SK-N-SH treated with all-trans-retinoic acid at 6 μM for 48 hours (cell line): ENCODE results near the gene CLEC4F.

Experiments
- ATAC-seq: fragments of 200-7000 bp; cut with Tn5 transposase; 3 replicates; pipeline ENCODE4 v1.9.1; 2020; ENCODE audit warnings: mild to moderate bottlenecking, moderate library complexity
- ARNTL ChIP-seq: fragments of 450-650 bp; formaldehyde crosslinking; IDR thresholded peaks from 2 replicates; pipeline ENCODE4 v1.5.0; 2020; ENCODE audit warnings: low read depth, mild to moderate bottlenecking, moderate library complexity, borderline replicate concordance
- CSDC2 ChIP-seq: fragments of 250-450 bp; sonication (Bioruptor Pico); IDR thresholded peaks from 2 replicates; pipeline ENCODE4 v1.5.0; 2020; ENCODE audit warnings: mild to moderate bottlenecking, moderate library complexity
- GLIS3 ChIP-seq: fragments of 250-450 bp; sonication (Bioruptor Pico); IDR thresholded peaks from 2 replicates; pipeline ENCODE4 v1.5.0; 2020; ENCODE audit warnings: mild to moderate bottlenecking, moderate library complexity
- ISL1 ChIP-seq: fragments of 250-450 bp; sonication (Bioruptor Pico); IDR thresholded peaks from 2 replicates; pipeline ENCODE4 v2.1.2; 2022; ENCODE audit warnings: mild to moderate bottlenecking, moderate library complexity
- OSR1 ChIP-seq: fragments of 250-450 bp; sonication (Bioruptor Pico); IDR thresholded peaks from 2 replicates; pipeline ENCODE4 v1.8.0; 2022; ENCODE audit warnings: moderate library complexity, mild to moderate bottlenecking, inconsistent platforms
- PPARA ChIP-seq: fragments of 250-450 bp; sonication (Bioruptor Pico); IDR thresholded peaks from 2 replicates; pipeline ENCODE4 v1.5.0; 2020; ENCODE audit warnings: mild to moderate bottlenecking, borderline replicate concordance
- RARB ChIP-seq: fragments of 250-450 bp; sonication (Bioruptor Pico); IDR thresholded peaks from 2 replicates; pipeline ENCODE4 v1.8.0; 2021; ENCODE audit warnings: mild to moderate bottlenecking, moderate library complexity
- SNAI2 ChIP-seq: fragments of 250-450 bp; sonication (Bioruptor Pico); IDR thresholded peaks from 2 replicates; pipeline ENCODE4 v1.5.0; 2020; ENCODE audit warnings: mild to moderate bottlenecking, moderate library complexity
- TCF4 ChIP-seq: fragments of 250-450 bp; sonication (Bioruptor Pico); IDR thresholded peaks from 2 replicates; pipeline ENCODE4 v1.8.0; 2021; ENCODE audit warnings: mild to moderate bottlenecking, moderate library complexity, borderline replicate concordance
- TOX ChIP-seq: fragments of 250-450 bp; sonication (Bioruptor Pico); IDR thresholded peaks from 2 replicates; pipeline ENCODE4 v1.8.0; 2021; ENCODE audit warnings: mild to moderate bottlenecking, moderate library complexity, borderline replicate concordance
- ZC3H10 ChIP-seq: fragments of 250-450 bp; sonication (Bioruptor Pico); IDR thresholded peaks from 2 replicates; pipeline ENCODE4 v1.5.1; 2021; ENCODE audit warnings: mild to moderate bottlenecking, moderate library complexity
- ZFP3 ChIP-seq: fragments of 250-450 bp; sonication (Bioruptor Pico); IDR thresholded peaks from 2 replicates; pipeline ENCODE4 v1.5.0; 2020; ENCODE audit warnings: mild to moderate bottlenecking, moderate library complexity
- ZFP30 ChIP-seq: fragments of 450-650 bp; formaldehyde crosslinking; IDR thresholded peaks from 2 replicates; pipeline ENCODE4 v1.5.0; 2022; ENCODE audit warnings: mild to moderate bottlenecking, moderate library complexity
- ZNF565 ChIP-seq: fragments of 450-650 bp; formaldehyde crosslinking; conservative IDR thresholded peaks from 2 replicates; pipeline ENCODE4 v1.5.0; 2020; ENCODE audit warnings: low read depth, mild to moderate bottlenecking, moderate library complexity
- ZNF70 ChIP-seq: fragments of 450-650 bp; formaldehyde crosslinking; IDR thresholded peaks from 2 replicates; pipeline ENCODE4 v1.5.0; 2020; ENCODE audit warnings: mild to moderate bottlenecking, moderate library complexity
- ZNF8 ChIP-seq: fragments of 450-650 bp; formaldehyde crosslinking; IDR thresholded peaks from 2 replicates; pipeline ENCODE4 v1.5.0; 2020; ENCODE audit warnings: mild to moderate bottlenecking, moderate library complexity
- TF ChIP-seq, protein P1 (sequence below): fragments of 250-450 bp; sonication (Bioruptor Pico); IDR thresholded peaks from 2 replicates; pipeline ENCODE4 v1.8.0; 2020; ENCODE audit warnings: mild to moderate bottlenecking, moderate library complexity, borderline replicate concordance
- TF ChIP-seq, protein P2 (sequence below): fragments of 250-450 bp; sonication (Bioruptor Pico); IDR thresholded peaks from 2 replicates; pipeline ENCODE4 v1.8.0; 2021; ENCODE audit warnings: low read depth, mild to moderate bottlenecking, moderate library complexity, borderline replicate concordance
- TF ChIP-seq, protein P3 (sequence below): fragments of 250-450 bp; sonication (Bioruptor Pico); IDR thresholded peaks from 2 replicates; pipeline ENCODE4 v1.5.1; 2021; ENCODE audit warnings: mild to moderate bottlenecking, moderate library complexity
- TF ChIP-seq, protein P4 (sequence below): fragments of 250-450 bp; sonication (Bioruptor Pico); IDR thresholded peaks from 2 replicates; pipeline ENCODE4 v1.5.1; 2020; ENCODE audit warnings: low read depth, mild to moderate bottlenecking, moderate library complexity
- TF ChIP-seq, protein P5 (sequence below): fragments of 250-450 bp; sonication (Bioruptor Pico); IDR thresholded peaks from 2 replicates; pipeline ENCODE4 v1.5.0; 2020; ENCODE audit warnings: mild to moderate bottlenecking, moderate library complexity

CLEC4F gene

DNA sequence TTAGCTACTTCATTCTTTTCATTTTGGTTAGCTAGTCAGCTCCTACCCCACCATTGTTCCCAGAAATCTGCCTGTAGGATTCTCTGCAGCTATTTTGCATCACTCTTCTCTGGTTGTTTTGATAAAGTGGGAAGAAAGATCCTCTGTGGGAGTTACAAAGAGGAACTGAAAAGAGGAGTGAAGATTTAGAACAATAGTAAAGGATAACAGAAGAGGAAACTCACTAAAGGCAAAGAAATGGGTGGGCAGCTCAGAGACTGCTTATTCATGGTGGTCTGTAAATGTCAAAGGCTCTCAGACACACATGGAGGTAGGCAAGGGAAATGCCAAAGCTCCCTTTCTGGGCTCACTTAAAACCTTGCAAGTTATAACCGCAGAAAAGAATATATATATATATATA, 32.4 kb upstream of the CLEC4F start:
- no peak for ATAC-seq
- TF ChIP-seq RARB (CRISPR knock-in tag) = no peak
- TF ChIP-seq, protein P1, sequence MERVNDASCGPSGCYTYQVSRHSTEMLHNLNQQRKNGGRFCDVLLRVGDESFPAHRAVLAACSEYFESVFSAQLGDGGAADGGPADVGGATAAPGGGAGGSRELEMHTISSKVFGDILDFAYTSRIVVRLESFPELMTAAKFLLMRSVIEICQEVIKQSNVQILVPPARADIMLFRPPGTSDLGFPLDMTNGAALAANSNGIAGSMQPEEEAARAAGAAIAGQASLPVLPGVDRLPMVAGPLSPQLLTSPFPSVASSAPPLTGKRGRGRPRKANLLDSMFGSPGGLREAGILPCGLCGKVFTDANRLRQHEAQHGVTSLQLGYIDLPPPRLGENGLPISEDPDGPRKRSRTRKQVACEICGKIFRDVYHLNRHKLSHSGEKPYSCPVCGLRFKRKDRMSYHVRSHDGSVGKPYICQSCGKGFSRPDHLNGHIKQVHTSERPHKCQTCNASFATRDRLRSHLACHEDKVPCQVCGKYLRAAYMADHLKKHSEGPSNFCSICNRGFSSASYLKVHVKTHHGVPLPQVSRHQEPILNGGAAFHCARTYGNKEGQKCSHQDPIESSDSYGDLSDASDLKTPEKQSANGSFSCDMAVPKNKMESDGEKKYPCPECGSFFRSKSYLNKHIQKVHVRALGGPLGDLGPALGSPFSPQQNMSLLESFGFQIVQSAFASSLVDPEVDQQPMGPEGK (CRISPR knock-in tag) = no peak
- no peak for TF ChIP-seq GLIS3
- TF ChIP-seq ISL1 (CRISPR knock-in tag) = no peak
- no peak for TF ChIP-seq TCF4 (CRISPR knock-in tag)
- no peak for TF ChIP-seq ZC3H10 (CRISPR knock-in tag)
- TF ChIP-seq, protein P2, sequence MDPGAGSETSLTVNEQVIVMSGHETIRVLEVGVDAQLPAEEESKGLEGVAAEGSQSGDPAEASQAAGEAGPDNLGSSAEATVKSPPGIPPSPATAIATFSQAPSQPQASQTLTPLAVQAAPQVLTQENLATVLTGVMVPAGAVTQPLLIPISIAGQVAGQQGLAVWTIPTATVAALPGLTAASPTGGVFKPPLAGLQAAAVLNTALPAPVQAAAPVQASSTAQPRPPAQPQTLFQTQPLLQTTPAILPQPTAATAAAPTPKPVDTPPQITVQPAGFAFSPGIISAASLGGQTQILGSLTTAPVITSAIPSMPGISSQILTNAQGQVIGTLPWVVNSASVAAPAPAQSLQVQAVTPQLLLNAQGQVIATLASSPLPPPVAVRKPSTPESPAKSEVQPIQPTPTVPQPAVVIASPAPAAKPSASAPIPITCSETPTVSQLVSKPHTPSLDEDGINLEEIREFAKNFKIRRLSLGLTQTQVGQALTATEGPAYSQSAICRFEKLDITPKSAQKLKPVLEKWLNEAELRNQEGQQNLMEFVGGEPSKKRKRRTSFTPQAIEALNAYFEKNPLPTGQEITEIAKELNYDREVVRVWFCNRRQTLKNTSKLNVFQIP (CRISPR knock-in tag) = no peak
- no peak for TF ChIP-seq ZNF8 (CRISPR knock-in tag)
- TF ChIP-seq, all 23 proteins: peak for 0

DNA sequence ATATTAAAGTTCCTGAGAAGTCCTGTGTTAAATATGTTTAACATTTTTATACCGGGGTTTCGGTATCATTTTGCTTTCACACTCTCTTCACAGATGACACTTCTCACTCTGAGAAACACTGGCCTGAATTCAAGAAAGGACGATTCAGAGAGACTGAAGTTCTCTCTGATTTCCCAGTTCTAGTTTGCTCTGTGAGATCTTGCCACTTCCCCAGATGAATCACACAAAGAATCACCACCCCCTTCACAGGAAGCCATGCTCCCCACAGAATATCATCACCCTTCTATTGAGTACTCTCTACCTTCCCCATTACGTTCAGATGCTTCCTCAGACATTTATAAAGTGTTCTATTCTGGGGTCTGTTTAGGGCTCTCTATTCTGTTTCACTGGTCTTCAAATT, 31.3 kb upstream of the CLEC4F start:
- ATAC-seq = no peak
- no peak for TF ChIP-seq ARNTL (CRISPR knock-in tag)
- TF ChIP-seq SNAI2 (CRISPR knock-in tag) = no peak
- TF ChIP-seq ZC3H10 (CRISPR knock-in tag) = no peak
- TF ChIP-seq PPARA (CRISPR knock-in tag) = no peak
- no peak for TF ChIP-seq TOX (CRISPR knock-in tag)
- no peak for TF ChIP-seq GLIS3
- no peak for TF ChIP-seq ZNF565 (CRISPR knock-in tag)

DNA sequence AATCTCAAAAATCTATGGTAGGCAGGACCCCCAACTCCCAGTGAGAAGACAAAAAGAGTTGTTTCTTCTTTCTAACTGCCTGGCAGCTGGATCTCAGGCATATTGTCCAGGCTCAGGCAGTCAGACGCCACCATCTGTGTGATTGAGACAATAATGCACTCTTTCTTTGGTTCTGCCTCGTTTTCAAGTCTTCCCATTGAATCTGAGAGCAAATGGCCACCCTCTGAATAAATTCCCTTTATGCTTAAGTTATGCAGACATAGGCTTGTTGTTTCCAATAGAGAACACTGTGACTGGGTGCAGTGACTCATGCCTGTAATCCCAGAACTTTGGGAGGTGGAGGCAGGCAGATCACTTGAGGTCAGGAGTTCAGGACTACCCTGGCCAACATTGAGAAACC, 30.5 kb upstream of the CLEC4F start:
- ATAC-seq = no peak
- TF ChIP-seq, protein P3, sequence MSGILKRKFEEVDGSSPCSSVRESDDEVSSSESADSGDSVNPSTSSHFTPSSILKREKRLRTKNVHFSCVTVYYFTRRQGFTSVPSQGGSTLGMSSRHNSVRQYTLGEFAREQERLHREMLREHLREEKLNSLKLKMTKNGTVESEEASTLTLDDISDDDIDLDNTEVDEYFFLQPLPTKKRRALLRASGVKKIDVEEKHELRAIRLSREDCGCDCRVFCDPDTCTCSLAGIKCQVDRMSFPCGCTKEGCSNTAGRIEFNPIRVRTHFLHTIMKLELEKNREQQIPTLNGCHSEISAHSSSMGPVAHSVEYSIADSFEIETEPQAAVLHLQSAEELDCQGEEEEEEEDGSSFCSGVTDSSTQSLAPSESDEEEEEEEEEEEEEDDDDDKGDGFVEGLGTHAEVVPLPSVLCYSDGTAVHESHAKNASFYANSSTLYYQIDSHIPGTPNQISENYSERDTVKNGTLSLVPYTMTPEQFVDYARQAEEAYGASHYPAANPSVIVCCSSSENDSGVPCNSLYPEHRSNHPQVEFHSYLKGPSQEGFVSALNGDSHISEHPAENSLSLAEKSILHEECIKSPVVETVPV (CRISPR knock-in tag) = no peak
- TF ChIP-seq TCF4 (CRISPR knock-in tag) = no peak
- TF ChIP-seq ARNTL (CRISPR knock-in tag) = no peak
- TF ChIP-seq, protein P2 (CRISPR knock-in tag) = no peak
- TF ChIP-seq TOX (CRISPR knock-in tag) = no peak
- no peak for TF ChIP-seq PPARA (CRISPR knock-in tag)
- TF ChIP-seq ZNF565 (CRISPR knock-in tag) = no peak
- TF ChIP-seq GLIS3 = no peak
- TF ChIP-seq, protein P4, sequence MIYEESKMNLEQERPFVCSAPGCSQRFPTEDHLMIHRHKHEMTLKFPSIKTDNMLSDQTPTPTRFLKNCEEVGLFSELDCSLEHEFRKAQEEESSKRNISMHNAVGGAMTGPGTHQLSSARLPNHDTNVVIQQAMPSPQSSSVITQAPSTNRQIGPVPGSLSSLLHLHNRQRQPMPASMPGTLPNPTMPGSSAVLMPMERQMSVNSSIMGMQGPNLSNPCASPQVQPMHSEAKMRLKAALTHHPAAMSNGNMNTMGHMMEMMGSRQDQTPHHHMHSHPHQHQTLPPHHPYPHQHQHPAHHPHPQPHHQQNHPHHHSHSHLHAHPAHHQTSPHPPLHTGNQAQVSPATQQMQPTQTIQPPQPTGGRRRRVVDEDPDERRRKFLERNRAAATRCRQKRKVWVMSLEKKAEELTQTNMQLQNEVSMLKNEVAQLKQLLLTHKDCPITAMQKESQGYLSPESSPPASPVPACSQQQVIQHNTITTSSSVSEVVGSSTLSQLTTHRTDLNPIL = no peak
- no peak for TF ChIP-seq ZNF70 (CRISPR knock-in tag)
- no peak for TF ChIP-seq ISL1 (CRISPR knock-in tag)
- no peak for TF ChIP-seq ZNF8 (CRISPR knock-in tag)
- no peak for TF ChIP-seq ZFP3 (CRISPR knock-in tag)
- TF ChIP-seq OSR1 = no peak

DNA sequence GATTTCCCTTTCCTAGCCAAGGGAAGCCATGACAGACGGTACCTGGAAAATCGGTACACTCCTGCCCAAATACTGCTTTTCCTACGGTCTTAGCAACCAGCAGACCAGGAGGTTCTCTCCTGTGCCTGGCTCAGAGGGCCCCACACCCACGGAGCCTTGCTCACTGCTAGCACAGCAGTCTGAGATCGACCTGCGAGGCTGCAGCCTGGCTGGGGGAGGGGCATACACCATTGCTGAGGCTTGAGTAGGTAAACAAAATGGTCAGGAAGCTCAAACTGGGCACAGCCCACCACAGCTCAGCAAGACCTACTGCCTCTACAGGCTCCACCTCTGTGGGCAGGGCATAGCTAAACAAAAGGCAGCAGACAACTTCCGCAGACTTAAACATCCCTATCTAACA, 22.0 kb upstream of the CLEC4F start:
- ATAC-seq = no peak
- TF ChIP-seq ARNTL (CRISPR knock-in tag) (no peak), ZNF565 (CRISPR knock-in tag) (no peak), ZNF70 (CRISPR knock-in tag) (no peak), ZNF8 (CRISPR knock-in tag) (no peak), SNAI2 (CRISPR knock-in tag) (no peak), OSR1 (no peak), CSDC2 (CRISPR knock-in tag) (no peak), PPARA (CRISPR knock-in tag) (no peak), ZFP30 (CRISPR knock-in tag) (no peak), TCF4 (CRISPR knock-in tag) (no peak)
- TF ChIP-seq, protein P5, sequence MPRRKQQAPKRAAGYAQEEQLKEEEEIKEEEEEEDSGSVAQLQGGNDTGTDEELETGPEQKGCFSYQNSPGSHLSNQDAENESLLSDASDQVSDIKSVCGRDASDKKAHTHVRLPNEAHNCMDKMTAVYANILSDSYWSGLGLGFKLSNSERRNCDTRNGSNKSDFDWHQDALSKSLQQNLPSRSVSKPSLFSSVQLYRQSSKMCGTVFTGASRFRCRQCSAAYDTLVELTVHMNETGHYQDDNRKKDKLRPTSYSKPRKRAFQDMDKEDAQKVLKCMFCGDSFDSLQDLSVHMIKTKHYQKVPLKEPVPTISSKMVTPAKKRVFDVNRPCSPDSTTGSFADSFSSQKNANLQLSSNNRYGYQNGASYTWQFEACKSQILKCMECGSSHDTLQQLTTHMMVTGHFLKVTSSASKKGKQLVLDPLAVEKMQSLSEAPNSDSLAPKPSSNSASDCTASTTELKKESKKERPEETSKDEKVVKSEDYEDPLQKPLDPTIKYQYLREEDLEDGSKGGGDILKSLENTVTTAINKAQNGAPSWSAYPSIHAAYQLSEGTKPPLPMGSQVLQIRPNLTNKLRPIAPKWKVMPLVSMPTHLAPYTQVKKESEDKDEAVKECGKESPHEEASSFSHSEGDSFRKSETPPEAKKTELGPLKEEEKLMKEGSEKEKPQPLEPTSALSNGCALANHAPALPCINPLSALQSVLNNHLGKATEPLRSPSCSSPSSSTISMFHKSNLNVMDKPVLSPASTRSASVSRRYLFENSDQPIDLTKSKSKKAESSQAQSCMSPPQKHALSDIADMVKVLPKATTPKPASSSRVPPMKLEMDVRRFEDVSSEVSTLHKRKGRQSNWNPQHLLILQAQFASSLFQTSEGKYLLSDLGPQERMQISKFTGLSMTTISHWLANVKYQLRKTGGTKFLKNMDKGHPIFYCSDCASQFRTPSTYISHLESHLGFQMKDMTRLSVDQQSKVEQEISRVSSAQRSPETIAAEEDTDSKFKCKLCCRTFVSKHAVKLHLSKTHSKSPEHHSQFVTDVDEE (CRISPR knock-in tag) = no peak
- TF ChIP-seq, all 23 proteins: peak for 0
